CD4-positive, alpha-beta T cell (primary cell): ENCODE data around the gene SMAD4. TPM values are rescaled to one million over a fixed set of nuclear protein-coding genes. Genes with fewer than 3 reads are reported as not detected.

Source experiments
- ATAC-seq: fragments of 200-7000 bp; cut with Tn5 transposase; one replicate; pipeline ENCODE4 v1.10.0; 2022; ENCODE audit warnings: mild to moderate bottlenecking; ENCODE audit not compliant: poor library complexity
- CTCF ChIA-PET: fragments of 350-600 bp; sonication (Branson Sonifier 250); formaldehyde crosslinking; loops from one replicate; lab custom pipeline; 2021; ENCODE audit warnings: antibody characterized with exemption, inconsistent platforms; lab: Charles Lee
- POLR2A ChIA-PET: fragments of 350-600 bp; sonication (Branson Sonifier 250); formaldehyde crosslinking; loops from one replicate; lab custom pipeline; 2021; ENCODE audit warnings: antibody characterized with exemption, inconsistent platforms; lab: Charles Lee
- DNase-seq, 14 experiments: peaks; one replicate each; pipeline ENCODE4 v3.0.0-alpha.2; 2013 to 2020; ENCODE audit warnings: mixed read lengths in 2 of 14
- H3K27ac ChIP-seq, 2 donors: one replicate each; pipeline versions ENCODE4 v1.5.1 to v1.7.0; 2013; ENCODE audit warnings: low read length in 2 of 2, low read depth in 1 of 2, mild to moderate bottlenecking in 1 of 2
- H3K27me3 ChIP-seq, 2 experiments: 1 replicate in 1 of 2; 2 replicates in 1 of 2; pipeline versions ENCODE4 v1.6.1 to v1.7.0; 2013; ENCODE audit warnings: low read length in 2 of 2, control low read depth in 1 of 2, mild to moderate bottlenecking in 1 of 2, moderate library complexity in 1 of 2; ENCODE audit not compliant: insufficient read depth in 2 of 2, control insufficient read depth in 1 of 2
- H3K36me3 ChIP-seq: one replicate; pipeline ENCODE4 v1.6.1; 2013; ENCODE audit warnings: low read length, control low read depth; ENCODE audit not compliant: insufficient read depth
- H3K4me1 ChIP-seq: one replicate; pipeline ENCODE4 v1.6.1; 2013; ENCODE audit warnings: low read length, control low read depth; ENCODE audit not compliant: insufficient read depth
- H3K4me3 ChIP-seq: one replicate; pipeline ENCODE4 v1.5.1; 2013; ENCODE audit warnings: mild to moderate bottlenecking, low read length, moderate library complexity
- H3K9me3 ChIP-seq, 2 experiments: 1 replicate in 1 of 2; 2 replicates in 1 of 2; pipeline versions ENCODE4 v1.6.1 to v1.7.0; 2013; ENCODE audit warnings: low read length in 2 of 2, mild to moderate bottlenecking in 2 of 2, control low read depth in 1 of 2, moderate library complexity in 1 of 2; ENCODE audit not compliant: control insufficient read depth in 1 of 2, insufficient read depth in 1 of 2
- H3K27ac Mint-ChIP-seq: one replicate; pipeline ENCODE4 v1.8.0; 2020; ENCODE audit warnings: mixed read lengths
- H3K27me3 Mint-ChIP-seq: one replicate; pipeline ENCODE4 v1.8.0; 2021; ENCODE audit warnings: mixed read lengths
- H3K36me3 Mint-ChIP-seq: one replicate; pipeline ENCODE4 v1.8.0; 2021; ENCODE audit warnings: low read depth, mixed read lengths
- H3K4me1 Mint-ChIP-seq: one replicate; pipeline ENCODE4 v1.8.0; 2021; ENCODE audit warnings: low read depth, mixed read lengths
- H3K4me3 Mint-ChIP-seq: one replicate; pipeline ENCODE4 v1.8.0; 2020; ENCODE audit warnings: mild to moderate bottlenecking, mixed read lengths
- H3K9me3 Mint-ChIP-seq: one replicate; pipeline ENCODE4 v1.8.0; 2020; ENCODE audit warnings: mixed read lengths
- CTCF ChIP-seq: fragments of 200-600 bp; IDR thresholded peaks from one replicate; pipeline ENCODE4 v1.8.0; 2022; ENCODE audit warnings: antibody characterized with exemption, mild to moderate bottlenecking
- intact Hi-C, 2 experiments: fragments of 100-400 bp; cut with DNase I in 1 of 2; cut with micrococcal nuclease in 1 of 2; formaldehyde crosslinking; loops; one replicate each; pipeline versions ENCODE4 v1.15.1 to v1.9.0; 2023 to 2025; cut with DNase I, micrococcal nuclease
- total RNA-seq, 174 experiments: library from RNA in 2 of 174; stranded (reverse) in 2 of 174; gene quantifications; one replicate each; pipeline ENCODE4 v1.2.3 and lab custom pipeline; 2021 to 2026

The SMAD4 gene
- total RNA-seq, 2 experiments from 2014 or later = 82.0 to 82.9 TPM

- Mint-ChIP-seq H3K27me3 (no peaks in the 10 kb centered on the region), H3K9me3 (no peaks in the 10 kb centered on the region), H3K4me1 (peaks cover 40% of the 10 kb centered on the region), H3K4me3 (no peak overlapping the region), H3K36me3 (peaks cover 90% of the 10 kb centered on the region), H3K27ac (no peak overlapping the region)
- TF ChIP-seq CTCF = no peak
- Histone ChIP-seq H3K36me3 (peaks cover 62% of the 10 kb centered on the region), H3K4me1 (no peaks in the 10 kb centered on the region), H3K9me3 (no peaks in the 10 kb centered on the region), H3K27ac (no peak overlapping the region), H3K4me3 (no peak overlapping the region), H3K27me3 (no peaks in the 10 kb centered on the region)
- ChIA-PET CTCF (interaction anchor here (0.8 kb wide), 1 partner anchor 19 kb away, joined by 3 read pairs; no protein-coding TSS in a partner anchor), POLR2A (no interaction called here)
- ATAC-seq = no peak
- DNase-seq = no peak
- intact Hi-C loops = no loop called here
Observed at GRCh38 chr18:51069885-51070284, 39.9 kb downstream of the SMAD4 start.

- H3K4me3 Mint-ChIP-seq = no peak overlapping the region
- no peak for DNase-seq
- no peaks in the 10 kb centered on the region for H3K4me1 ChIP-seq
- H3K4me1 Mint-ChIP-seq = peaks cover 43% of the 10 kb centered on the region
- no peak overlapping the region for H3K27ac ChIP-seq
- H3K36me3 Mint-ChIP-seq = peaks cover 90% of the 10 kb centered on the region
- no peaks in the 10 kb centered on the region for H3K27me3 Mint-ChIP-seq
- no peaks in the 10 kb centered on the region for H3K27me3 ChIP-seq
- ATAC-seq = no peak
- H3K4me3 ChIP-seq = no peak overlapping the region
- TF ChIP-seq CTCF = no peak
- peak overlapping the region; percentile 44 for H3K27ac Mint-ChIP-seq
- no peaks in the 10 kb centered on the region for H3K9me3 ChIP-seq
- POLR2A ChIA-PET = no interaction called here
- no peaks in the 10 kb centered on the region for H3K9me3 Mint-ChIP-seq
- H3K36me3 ChIP-seq = peaks cover 57% of the 10 kb centered on the region
- CTCF ChIA-PET = interaction anchor here (0.8 kb wide), 1 partner anchor 19 kb away, joined by 3 read pairs; no protein-coding TSS in a partner anchor
- intact Hi-C loops = no loop called here
Observed at GRCh38 chr18:51070545-51070944, 40.5 kb downstream of the SMAD4 start.

- Histone ChIP-seq H3K9me3 (no peaks in the 10 kb centered on the region), H3K36me3 (peaks cover 61% of the 10 kb centered on the region), H3K27ac (no peak overlapping the region), H3K27me3 (no peaks in the 10 kb centered on the region), H3K4me1 (no peaks in the 10 kb centered on the region), H3K4me3 (no peak overlapping the region)
- peaks cover 50% of the 10 kb centered on the region for H3K4me1 Mint-ChIP-seq
- TF ChIP-seq CTCF = no peak
- H3K27me3 Mint-ChIP-seq = no peaks in the 10 kb centered on the region
- ATAC-seq (no peak), DNase-seq (no peak)
- ChIA-PET CTCF (no interaction called here), POLR2A (no interaction called here)
- H3K36me3 Mint-ChIP-seq = peaks cover 95% of the 10 kb centered on the region
- H3K4me3 Mint-ChIP-seq = no peak overlapping the region
- H3K9me3 Mint-ChIP-seq = no peaks in the 10 kb centered on the region
- H3K27ac Mint-ChIP-seq = peak overlapping the region; percentile 47
- intact Hi-C loops = no loop called here
Observed at GRCh38 chr18:51072586-51073313, 42.7 kb downstream of the SMAD4 start.
